HG02588 (cell line): ENCODE results near the gene NR2F1-AS1.

ENCODE experiments used
- ATAC-seq: cut with Tn5 transposase; IDR thresholded peaks from one replicate; pipeline ENCODE4 v1.9.1; 2021; ENCODE audit warnings: mild to moderate bottlenecking, moderate library complexity; ENCODE audit not compliant: unreplicated experiment

The NR2F1-AS1 gene

DNA sequence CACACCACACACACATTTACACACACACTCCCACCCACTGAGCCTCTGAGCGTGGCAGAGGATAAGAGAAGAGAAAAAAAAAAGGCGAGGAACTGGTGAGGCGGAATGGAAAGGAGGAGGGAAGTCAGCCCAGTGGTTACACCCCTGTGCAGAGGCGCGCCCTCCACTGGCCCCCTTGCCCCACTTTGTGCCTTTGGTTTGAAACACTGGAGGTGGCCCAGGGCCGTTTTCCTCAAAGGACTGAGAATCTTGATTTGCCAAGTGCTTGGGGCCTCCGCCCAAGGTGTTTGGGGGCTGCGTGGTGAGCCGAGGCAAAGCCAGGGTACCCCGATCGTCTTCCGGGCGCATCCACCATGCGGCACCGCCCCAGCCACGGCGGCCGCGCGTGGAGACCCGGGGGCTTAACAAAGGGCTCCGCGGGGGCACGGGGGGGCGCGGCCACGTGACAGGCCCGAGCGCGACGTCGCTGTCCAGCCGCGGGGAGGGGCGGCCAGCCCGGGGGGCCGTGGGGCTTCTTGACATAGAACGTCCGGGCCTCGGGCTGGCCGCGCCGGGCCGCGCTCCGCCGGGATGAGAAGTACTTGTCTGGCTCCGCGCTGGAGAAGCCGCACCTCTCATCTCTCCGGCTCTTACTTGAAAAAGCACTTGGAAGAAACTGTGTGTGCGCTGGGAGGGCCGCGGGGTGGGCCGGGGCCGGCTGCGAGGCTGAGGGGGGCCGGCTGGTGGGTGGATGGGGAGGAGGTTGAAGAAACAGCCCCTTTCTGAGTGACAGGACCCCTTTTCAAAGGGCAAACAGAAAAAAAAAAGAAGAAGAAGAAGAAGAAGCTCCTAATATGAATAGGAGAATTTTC, 23.0 kb upstream of the NR2F1-AS1 start:
- ATAC-seq = no peak

DNA sequence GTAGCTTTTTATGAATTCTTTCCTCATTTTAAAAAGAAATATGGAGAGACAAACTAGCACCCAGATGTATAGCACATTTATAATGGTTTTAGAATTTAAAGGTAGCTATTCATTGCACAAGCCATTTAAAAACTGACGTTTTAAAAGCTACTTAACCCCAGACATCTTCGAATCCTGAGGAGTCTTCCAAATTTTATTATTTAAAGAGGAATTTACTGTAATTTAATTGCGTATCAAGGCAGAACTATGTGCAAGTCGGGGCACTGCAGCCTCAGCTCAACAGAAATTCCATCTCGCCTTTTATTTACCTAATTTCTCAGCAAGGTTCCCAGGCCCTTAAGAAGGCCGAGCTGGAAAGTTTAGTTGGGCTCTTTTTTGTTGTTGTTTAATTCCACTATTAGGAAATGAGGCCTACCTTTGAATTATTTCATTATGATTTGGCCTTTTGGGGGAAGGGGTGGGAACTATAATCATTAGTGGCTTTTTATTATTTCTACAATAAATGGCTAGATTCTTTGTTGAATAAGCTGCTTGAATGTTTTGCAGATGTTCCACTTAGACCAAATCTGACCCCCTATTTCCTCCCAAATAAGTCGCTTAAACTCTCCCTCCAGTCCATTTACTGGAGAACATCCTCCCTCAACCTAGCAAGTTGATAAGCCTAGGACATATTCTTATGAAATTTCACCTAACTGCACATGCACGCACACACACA, 22.2 kb upstream of the NR2F1-AS1 start:
- ATAC-seq = no peak

DNA sequence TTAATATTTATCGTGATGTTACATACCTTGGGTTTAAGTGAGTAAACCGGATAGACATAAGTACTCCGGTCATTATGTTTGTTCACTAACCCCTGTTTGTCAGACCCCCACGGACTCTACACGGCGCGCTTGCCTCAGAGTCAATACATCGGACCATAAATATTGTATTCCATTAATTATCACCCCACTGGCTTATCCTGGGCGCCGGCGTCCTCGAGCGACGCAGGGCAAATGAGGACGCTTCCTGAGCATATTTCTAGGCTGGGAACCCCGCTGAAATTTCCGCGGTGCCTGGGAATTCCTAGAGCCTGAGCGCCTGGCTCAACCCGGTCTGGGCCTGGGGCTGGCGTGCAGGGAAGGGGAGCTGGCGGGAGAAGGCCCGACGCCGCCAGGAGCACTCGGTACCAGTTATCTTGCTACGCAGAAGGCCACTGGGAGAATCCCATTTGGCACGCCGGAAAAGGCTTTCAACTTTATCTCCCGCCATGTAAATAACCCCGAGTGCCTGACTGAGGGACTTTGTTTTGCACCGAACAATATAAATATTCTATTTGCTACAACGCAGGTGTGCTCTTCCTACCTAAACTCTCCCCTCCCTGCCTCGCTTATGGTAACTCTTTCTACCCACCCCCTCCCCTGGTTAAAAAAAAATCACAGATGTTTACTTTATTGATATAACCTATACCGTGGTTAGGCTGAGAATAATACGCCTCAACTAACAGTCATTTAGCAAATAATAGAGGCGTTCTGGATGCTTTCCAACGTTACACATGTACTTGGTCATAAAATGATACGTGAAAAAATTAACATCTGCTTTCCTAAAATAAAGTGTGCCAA, 21.4 kb upstream of the NR2F1-AS1 start:
- no peak for ATAC-seq

DNA sequence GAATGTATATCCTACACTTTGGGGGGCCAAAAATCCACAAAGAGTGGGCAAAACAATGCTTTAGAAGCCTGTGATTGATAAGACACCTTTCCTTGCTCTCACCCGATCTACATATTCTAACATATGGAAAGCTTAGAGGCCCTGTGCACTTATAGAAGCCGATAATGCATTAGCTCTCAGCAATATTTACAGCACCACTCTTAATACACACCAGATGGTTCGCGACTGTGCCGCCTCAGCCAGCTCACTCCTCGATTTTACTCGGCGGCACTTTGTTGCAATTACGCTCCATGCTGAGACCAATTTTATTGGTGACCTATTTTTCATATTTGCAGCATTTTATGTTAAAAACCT, 20.8 kb upstream of the NR2F1-AS1 start:
- ATAC-seq = no peak

DNA sequence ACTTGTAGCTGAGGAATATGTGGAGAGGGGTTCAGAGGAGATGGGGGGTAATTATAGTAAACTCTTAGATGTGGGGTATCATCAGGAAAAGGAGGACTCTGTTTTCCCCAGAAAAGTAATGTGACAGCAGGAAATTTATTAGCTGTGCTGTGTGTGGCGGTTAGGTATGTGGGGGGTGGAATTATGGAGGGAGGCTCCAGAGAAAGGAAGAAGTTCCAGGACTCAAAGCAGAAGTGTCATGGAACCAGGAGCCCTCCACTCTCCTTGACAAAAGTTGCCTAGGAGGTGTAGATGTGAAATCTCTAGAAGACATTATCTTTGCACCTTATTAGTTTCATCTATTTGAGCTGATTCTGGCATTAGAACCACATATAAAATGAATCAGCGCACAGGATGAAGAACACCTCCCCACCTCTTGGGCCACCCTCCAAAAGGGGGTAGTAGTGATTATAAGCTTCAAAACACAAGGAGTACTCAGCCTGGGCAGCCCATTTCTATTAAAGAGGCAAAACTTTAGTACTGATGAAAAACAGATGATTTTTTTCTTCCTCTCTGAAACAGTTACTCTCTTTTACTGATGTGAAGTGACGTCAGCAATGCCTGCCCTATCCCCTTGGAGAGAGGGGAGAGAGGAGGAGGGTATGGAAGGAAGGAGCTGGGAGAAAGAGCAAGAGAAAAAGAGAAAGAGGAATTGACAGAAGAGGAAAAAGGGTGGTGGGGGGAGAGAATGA, 20.2 kb upstream of the NR2F1-AS1 start:
- no peak for ATAC-seq

DNA sequence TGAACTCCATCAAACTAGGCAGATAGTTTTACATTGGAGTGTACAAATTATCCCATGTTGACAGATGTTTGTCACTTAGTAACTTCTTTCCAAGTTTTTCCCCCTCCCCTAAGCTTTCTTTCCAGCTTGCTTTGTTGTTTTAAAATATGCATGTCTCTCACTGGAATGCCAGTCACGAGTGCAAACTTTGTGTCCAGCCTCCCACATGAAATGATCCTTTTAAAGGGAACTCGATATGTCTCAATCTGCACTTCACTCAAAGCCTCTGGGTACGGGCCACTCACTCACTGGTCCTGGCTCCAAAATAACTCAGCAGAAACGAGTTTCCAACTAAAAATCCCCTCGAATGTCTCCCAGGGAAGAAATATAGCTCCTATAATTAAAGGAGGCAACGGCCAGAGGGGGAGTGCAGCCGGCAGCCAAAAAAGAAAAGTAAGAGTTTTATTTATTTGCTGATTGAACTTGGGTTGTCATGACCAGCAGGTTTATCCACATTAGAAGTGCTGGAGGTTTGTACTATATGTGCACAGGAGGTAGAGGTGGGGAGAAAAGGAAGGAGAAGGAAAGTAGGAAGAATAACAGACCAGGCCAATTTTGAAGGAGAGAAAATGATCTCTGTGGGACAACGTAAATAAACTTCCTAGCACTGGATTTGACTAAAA, 19.5 kb upstream of the NR2F1-AS1 start:
- ATAC-seq = no peak

DNA sequence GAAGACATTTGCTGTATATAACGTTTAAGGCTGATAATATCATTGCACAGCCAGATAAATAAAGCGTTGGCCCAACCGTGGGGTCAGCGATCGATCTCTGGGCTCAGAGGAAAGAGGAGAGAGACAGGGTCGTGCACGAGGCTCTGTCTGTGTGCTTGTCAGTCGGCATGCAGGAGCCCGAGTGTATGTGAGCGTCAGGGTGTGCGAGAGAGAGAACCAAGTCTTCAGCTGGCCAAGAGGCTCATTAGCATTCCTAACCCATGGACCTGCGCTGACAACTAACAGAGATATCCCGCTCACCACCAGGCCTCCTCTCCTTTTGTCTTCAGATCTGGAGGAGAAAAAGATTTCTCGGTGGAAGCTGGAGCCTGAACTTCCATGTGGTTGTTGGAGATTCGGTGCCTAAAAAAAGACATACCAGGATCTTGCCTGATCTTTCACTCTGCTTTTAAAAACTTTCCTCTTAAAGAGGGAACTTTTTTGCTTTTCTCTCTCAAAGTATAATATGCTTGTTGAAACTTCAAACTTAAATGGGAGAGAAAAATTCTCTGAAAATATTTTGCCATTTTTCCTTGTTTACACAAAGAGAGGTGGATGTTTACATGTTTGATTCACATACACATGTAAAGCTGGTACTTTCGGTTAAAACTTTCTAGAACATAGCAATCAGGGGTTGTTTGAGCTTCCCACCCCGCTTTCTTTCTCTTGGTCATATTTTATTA, 18.5 kb upstream of the NR2F1-AS1 start:
- no peak for ATAC-seq

DNA sequence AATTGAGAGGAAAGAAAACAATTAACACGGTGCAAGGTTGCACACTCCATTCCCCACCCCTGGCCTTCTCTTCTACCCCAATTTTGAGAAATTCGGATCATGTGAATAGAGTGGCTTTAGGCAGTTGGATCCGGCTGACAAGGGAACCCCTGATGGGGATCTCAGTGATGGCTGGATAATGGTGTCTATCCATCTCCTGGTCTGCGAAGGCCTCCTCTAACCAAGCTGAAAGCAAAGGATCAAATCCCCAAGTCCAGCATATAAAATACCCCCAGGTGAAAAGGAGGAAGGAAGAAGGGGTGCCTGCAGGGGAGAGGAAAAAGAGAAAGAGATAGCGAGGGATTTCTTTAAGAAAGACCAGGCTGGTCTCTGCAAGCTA, 18.0 kb upstream of the NR2F1-AS1 start:
- no peak for ATAC-seq

DNA sequence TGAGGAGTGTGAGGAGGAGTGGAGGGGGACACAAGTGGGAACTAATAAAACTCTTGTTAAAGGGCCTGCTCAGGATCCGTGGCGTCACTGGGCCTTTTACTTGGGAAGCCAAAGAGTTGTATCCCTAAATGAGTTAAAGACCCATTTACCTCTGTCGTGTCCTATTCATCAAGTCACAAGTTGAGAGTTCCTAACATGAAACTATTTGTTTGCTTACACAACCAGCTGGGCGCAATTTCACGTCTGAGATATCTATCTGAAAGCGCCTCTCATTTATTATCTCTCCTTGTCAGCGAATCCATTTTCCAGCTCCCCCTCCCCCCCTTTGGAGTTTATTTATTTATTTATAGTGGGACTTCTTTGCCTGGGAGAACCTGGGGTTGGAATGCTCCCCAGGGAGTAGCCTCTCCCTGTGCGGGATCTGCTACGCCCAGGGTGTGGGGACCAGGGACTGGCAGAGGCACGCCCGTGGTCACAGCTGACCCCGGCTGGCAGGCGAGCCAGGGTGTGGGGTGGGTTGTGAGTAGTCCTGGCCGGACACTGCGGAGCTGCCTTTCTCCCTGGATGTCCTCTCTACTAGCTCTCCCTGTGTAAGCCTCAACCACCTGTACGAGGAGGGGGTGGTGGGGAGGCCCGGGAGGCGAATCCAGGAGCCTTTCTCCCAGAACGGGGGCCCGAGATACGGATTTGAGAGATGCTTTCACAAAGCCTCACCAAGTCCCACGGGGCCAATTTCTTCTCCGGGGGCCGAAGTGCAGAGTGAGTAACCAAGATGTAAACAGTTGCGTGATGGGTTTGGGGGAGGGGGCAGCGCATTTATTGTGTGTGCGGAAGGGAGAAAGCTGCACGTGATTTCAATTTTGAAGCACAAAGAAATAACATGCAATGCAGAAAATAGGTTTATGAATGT, 17.3 kb upstream of the NR2F1-AS1 start:
- ATAC-seq = no peak

DNA sequence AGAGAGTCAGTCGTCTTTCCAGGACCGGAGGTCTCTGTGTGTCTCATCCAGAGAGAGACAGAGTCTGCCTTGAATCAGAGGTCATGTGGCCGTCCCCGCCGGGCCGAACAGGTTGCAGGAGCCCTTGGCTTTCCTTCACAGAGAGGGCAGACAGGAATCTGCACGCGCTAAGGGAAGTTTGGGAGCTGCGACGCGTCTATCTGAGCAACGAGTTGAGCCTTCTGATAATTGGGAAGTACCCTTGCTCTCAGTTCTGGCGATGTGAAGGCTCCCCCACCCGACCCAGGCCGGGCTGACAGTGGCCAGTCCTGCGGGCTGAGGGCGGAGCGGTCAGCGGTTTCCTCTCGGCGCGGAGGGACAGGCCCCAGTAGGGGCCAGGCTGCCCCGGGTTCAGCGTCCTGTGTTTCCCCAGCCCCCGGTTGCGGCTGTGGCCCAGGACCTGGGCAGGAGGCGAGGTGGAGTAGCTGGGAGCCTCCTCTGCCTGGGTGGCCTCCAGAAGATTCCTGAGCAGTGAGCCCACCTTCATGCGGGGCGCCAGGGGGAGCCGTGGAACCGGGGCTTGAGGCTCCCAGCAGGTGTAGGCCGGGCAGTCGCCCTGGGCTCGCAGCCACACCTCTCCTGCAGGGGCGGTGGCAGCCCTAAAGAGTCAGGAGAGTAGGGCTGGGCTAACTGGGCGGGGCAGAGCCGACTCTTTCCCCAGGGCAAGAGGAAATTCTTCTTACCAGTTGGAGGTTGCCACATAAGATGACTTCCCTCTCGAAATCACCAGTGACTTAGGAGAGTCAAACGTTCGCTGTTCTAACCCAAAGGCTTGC, 15.9 kb upstream of the NR2F1-AS1 start:
- no peak for ATAC-seq

DNA sequence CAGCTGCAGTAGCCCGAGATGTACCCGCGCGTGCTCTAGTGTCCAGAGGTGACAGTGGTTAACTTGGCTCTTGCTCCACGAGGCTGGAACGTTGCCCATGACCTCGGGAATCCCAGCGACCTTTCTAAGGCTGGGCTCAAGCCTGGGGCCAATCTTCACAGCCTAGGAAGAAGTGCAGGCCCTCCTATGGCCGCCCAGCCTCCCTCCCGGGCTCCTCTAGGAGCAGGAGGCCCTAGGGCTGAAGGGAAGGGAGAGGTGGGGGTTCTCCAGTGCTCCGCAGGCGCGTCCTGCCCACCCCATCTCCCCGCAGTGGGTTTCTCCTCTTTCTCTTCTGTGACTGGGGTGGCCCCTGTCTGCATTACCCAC, 15.3 kb upstream of the NR2F1-AS1 start:
- no peak for ATAC-seq

DNA sequence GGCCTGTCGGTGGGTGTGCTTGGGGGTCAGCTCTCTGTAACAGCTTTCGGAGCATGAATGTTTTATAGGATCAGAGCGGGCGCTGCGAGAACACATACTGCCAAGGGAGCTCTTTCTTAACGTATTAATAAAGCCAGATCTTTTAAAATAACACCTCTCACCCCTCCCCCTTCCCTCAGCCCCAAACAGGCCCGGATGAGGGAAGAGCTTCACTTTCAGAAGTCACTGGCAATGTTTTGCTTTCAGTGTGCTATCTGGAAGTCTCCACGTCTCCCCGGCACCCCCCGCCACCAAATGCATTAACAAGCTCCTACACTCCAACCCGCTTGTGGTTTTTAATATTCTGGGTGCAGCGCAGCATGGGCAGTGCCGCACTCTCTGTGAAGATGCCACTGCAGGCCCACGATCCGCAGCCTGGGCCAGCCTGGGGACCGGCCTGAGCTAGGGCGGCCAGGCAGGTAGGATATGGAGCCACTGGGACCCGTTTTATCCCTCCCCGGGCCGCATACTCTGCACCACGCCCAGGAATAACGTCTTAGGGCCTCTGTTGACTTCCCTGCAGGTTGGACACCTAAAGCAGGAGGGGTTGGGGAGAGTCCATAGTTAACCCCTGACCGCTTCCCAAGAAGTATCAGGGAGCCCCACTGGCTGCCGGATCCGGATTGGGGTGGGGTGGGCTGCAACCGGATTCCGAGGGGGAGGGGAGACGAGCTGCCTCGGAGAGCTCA, 14.6 kb upstream of the NR2F1-AS1 start:
- no peak for ATAC-seq

DNA sequence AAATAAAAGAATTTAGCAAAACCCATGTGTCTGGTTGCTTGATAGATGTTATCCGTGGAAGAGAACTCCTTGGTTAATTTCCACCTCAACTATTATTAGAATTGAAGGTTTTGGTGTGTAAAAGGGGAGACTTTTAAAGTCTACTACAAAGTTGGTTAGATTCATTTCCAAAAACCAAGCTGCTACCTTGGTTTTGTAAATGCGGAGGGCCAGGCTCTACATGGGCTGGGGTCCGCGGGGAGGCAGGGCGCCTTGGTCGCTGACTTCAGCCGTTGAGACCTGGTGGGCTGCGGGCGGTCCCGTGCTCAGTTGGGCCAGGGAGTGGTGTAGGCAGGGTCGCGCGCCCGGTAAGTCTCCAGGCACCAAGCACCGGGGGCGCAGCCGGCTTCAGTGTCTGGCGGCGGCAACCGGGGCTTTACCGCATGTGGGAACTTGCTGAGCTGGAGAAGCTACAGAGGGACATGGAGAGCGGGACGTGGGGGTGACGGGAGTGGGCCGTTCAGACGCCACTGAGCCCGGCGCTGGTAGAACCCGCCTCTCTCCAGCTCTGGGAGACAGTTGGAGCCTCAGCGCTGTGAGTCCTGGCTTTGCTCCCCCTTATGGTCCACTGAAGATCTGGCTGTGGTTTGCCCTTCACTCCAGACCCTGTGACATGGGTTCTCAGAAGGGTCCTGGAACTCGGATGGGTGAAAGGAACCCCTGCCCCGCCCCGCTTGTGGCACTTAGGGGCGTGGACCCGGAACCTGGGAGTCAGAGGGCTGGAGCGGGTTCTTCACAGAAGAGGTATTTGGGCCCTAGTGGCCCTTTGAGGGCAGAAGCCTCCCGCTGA, 13.8 kb upstream of the NR2F1-AS1 start:
- no peak for ATAC-seq

DNA sequence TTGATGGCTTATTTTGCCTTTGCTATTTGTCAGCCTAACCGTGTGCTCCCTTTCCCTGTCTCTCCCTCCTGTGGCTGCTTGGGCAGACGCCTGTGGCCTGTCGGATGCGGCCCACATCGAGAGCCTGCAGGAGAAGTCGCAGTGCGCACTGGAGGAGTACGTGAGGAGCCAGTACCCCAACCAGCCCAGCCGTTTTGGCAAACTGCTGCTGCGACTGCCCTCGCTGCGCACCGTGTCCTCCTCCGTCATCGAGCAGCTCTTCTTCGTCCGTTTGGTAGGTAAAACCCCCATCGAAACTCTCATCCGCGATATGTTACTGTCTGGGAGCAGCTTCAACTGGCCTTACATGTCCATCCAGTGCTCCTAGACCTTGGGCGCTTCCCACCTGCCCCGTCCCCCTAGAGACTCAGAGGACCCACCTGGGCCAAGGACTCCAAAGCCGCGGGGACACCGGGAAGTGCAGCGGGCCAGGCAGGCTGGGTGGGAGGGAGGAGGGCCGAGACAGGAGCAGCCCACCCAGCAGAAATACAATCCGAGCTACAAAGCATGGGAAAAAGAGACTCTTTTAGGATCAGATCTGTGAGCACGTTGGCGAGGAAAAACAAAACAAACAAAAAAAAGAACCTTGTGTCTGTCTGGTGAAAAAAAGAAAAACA, 12.6 kb upstream of the NR2F1-AS1 start:
- ATAC-seq = no peak

DNA sequence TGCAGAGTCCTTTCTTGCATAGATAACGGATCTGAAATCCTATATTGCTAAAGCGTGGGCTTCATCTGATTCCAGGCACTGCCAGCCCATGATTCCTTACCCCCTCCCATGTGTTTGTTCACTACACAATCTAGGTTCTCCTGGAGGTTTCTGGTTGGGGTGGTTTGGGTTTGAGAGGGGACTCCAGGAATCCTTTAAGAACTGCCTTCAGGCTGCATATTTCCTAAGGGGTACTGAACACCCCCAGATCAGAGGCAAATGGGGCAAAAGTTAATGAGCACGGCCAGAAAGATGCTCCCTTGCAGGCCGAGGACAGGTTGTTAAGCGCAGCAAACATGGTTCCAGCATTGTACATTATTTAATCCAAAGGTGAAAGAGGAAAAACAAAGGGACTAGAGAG, 11.9 kb upstream of the NR2F1-AS1 start:
- ATAC-seq = no peak
